NB4 (cell line): ENCODE results near the gene IFNE.

ENCODE experiments used
- MYC ChIP-seq: IDR thresholded peaks from 2 replicates; pipeline ENCODE4 v1.6.1; 2011; ENCODE audit warnings: low read depth, low read length
- POLR2A ChIP-seq: IDR thresholded peaks from 2 replicates; pipeline ENCODE4 v1.6.1; 2011; ENCODE audit warnings: mild to moderate bottlenecking; ENCODE audit not compliant: insufficient read length; ENCODE audit errors: extremely low read depth
- TF ChIP-seq, protein P1 (sequence below): IDR thresholded peaks from one replicate; pipeline ENCODE4 v1.5.1; 2012; ENCODE audit warnings: low read depth, low read length
- TF ChIP-seq, protein P2 (sequence below): IDR thresholded peaks from 2 replicates; pipeline ENCODE4 v1.6.1; 2011; ENCODE audit warnings: low read depth, low read length

- TF ChIP-seq, protein P1, sequence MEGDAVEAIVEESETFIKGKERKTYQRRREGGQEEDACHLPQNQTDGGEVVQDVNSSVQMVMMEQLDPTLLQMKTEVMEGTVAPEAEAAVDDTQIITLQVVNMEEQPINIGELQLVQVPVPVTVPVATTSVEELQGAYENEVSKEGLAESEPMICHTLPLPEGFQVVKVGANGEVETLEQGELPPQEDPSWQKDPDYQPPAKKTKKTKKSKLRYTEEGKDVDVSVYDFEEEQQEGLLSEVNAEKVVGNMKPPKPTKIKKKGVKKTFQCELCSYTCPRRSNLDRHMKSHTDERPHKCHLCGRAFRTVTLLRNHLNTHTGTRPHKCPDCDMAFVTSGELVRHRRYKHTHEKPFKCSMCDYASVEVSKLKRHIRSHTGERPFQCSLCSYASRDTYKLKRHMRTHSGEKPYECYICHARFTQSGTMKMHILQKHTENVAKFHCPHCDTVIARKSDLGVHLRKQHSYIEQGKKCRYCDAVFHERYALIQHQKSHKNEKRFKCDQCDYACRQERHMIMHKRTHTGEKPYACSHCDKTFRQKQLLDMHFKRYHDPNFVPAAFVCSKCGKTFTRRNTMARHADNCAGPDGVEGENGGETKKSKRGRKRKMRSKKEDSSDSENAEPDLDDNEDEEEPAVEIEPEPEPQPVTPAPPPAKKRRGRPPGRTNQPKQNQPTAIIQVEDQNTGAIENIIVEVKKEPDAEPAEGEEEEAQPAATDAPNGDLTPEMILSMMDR: no peak
- TF ChIP-seq POLR2A: no peak
- TF ChIP-seq MYC: no peak
- TF ChIP-seq, protein P2, sequence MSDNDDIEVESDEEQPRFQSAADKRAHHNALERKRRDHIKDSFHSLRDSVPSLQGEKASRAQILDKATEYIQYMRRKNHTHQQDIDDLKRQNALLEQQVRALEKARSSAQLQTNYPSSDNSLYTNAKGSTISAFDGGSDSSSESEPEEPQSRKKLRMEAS: no peak
Observed at GRCh38 chr9:21432672-21433425, 49.3 kb downstream of the IFNE start.
